Effector memory CD4-positive, alpha-beta T cell (primary cell): Measurements from ENCODE around the gene HSF2.

Source experiments
- DNase-seq, 3 donors: peaks; one replicate each; pipeline ENCODE4 v3.0.0-alpha.2; 2020
- H3K27ac ChIP-seq: 2 replicates; pipeline ENCODE4 v1.7.0; 2013; ENCODE audit warnings: mild to moderate bottlenecking, low read length, moderate library complexity; ENCODE audit not compliant: insufficient read depth, poor library complexity, severe bottlenecking
- H3K27me3 ChIP-seq: replicated peaks from 2 replicates; pipeline ENCODE4 v1.7.0; 2013; ENCODE audit warnings: mild to moderate bottlenecking, low read length; ENCODE audit not compliant: insufficient read depth, control insufficient read depth, poor library complexity, severe bottlenecking
- H3K36me3 ChIP-seq: 2 replicates; pipeline ENCODE4 v1.7.0; 2013; ENCODE audit warnings: mild to moderate bottlenecking, low read length, moderate library complexity; ENCODE audit not compliant: control insufficient read depth, insufficient read depth
- H3K4me1 ChIP-seq: 2 replicates; pipeline ENCODE4 v1.7.0; 2013; ENCODE audit warnings: low read length, mild to moderate bottlenecking; ENCODE audit not compliant: control insufficient read depth, insufficient read depth, poor library complexity, severe bottlenecking
- H3K4me3 ChIP-seq: 2 replicates; pipeline ENCODE4 v1.7.0; 2013; ENCODE audit warnings: low read length, low read depth, mild to moderate bottlenecking; ENCODE audit not compliant: insufficient read depth, poor library complexity, severe bottlenecking
- H3K9me3 ChIP-seq: 2 replicates; pipeline ENCODE4 v1.7.0; 2013; ENCODE audit warnings: mild to moderate bottlenecking, low read length, moderate library complexity; ENCODE audit not compliant: control insufficient read depth

The HSF2 gene

DNA sequence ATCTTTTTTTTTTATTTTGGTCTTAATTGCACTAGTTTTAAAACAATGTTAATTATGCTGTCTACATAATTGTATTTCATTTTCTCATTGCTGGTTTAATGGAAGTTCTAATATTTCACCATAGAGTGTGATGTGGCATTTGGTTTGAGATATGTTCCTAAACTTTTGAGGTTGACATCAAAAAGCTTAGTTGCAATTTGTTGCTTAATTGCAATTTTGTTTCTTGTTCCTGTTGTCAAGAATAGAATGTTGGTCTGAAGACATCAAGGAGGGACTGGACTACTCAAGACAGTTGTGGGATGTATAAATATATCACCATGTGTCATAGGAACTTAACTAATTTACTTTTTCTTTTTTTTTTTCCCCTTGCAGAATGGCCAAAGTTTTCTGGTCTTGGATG is 12.5 kb downstream of the HSF2 start:
- Histone ChIP-seq H3K4me1 (peaks cover 4% of the 10 kb centered on the region), H3K27ac (no peak overlapping the region), H3K36me3 (peaks cover 11% of the 10 kb centered on the region), H3K4me3 (no peak overlapping the region), H3K27me3 (no peaks in the 10 kb centered on the region), H3K9me3 (no peaks in the 10 kb centered on the region)
- DNase-seq: no peak

DNA sequence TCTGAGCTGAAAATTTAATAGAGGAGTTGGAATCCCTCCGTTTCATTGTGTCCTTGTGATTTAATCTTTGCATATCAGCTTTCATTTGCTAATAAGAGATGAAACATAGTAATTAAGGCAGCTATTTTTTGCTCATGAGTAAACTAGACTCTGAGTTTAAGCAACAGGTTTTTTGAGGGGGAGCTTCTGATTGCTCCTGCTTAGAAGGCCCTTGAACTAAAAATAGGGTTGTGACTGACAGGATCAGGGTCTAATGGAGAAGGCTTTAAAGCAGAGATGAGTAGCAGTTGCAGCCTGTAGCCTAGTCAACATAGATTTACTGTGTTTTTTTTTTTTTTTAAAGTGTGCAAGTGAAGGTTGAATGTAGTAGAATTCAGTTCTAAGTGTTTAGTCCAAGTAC is 17.4 kb downstream of the HSF2 start:
- no peaks in the 10 kb centered on the region for H3K9me3 ChIP-seq
- no peak for DNase-seq
- no peaks in the 10 kb centered on the region for H3K27me3 ChIP-seq
- peaks cover 21% of the 10 kb centered on the region for H3K36me3 ChIP-seq
- no peak overlapping the region for H3K27ac ChIP-seq
- H3K4me1 ChIP-seq: no peaks in the 10 kb centered on the region
- no peak overlapping the region for H3K4me3 ChIP-seq

DNA sequence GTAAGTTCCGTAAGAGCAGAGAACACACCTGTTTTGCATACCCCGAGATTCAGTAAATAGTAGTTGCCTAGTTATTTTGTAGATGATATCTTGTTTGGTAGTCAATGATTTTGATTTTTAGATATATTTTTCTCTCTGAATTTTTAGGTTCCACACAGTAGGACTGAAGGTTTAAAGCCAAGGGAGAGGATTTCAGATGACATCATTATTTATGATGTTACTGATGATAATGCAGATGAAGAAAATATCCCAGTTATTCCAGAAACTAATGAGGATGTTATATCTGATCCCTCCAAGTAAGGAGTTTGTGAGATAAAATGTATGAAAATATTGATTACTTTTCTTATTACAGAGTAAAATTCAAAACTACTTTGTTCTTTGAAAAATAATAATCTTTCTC is 22.6 kb downstream of the HSF2 start:
- Histone ChIP-seq H3K27me3 (no peaks in the 10 kb centered on the region), H3K4me3 (no peak overlapping the region), H3K36me3 (peaks cover 29% of the 10 kb centered on the region), H3K27ac (no peak overlapping the region), H3K4me1 (no peaks in the 10 kb centered on the region), H3K9me3 (no peaks in the 10 kb centered on the region)
- DNase-seq: no peak

DNA sequence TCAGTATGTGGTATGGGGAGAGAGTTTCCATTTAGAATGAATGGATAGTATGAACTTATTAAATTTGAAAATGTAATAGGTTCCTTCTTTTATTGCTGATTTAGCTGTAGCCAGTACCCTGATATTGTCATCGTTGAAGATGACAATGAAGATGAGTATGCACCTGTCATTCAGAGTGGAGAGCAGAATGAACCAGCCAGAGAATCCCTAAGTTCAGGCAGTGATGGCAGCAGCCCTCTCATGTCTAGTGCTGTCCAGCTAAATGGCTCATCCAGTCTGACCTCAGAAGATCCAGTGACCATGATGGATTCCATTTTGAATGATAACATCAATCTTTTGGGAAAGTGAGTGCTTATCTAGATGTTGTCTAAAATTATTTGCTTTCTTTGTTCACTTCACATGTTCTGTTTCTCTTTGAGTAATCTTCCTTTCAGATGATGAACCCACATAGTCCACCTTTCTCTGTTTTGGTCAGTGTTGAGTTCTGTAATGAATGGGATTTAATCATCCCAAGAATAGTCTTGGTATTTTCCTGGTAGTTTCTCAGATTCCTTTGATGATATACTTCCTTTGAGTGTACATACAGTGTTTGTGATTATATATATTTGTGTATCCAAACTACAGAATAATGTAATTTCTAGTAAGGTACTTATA is 23.3 kb downstream of the HSF2 start:
- no peak for DNase-seq
- H3K27ac ChIP-seq: no peak overlapping the region
- H3K9me3 ChIP-seq: no peaks in the 10 kb centered on the region
- no peak overlapping the region for H3K4me3 ChIP-seq
- peaks cover 29% of the 10 kb centered on the region for H3K36me3 ChIP-seq
- H3K4me1 ChIP-seq: no peaks in the 10 kb centered on the region
- no peaks in the 10 kb centered on the region for H3K27me3 ChIP-seq

DNA sequence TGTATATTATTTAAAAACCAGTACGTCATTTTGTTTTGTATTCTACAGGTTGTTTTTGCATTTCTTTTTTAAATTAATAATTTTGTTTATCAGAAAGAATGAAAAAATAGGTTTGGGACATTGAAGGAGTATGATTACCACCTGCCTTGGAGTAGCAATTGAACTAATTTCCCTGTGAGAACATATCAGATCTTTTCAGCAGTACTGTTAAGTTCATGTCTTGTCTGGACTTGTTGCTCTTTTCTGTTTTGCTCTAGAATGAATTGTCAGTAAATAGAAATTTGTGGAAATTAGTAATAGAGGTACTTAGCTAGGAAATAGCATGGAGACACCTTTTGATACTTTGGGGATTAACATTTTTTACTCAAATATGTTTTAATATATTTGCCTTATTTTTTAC is 24.3 kb downstream of the HSF2 start:
- DNase-seq: no peak
- Histone ChIP-seq H3K4me1 (no peaks in the 10 kb centered on the region), H3K36me3 (peaks cover 29% of the 10 kb centered on the region), H3K4me3 (no peak overlapping the region), H3K27me3 (no peaks in the 10 kb centered on the region), H3K27ac (no peak overlapping the region), H3K9me3 (no peaks in the 10 kb centered on the region)

DNA sequence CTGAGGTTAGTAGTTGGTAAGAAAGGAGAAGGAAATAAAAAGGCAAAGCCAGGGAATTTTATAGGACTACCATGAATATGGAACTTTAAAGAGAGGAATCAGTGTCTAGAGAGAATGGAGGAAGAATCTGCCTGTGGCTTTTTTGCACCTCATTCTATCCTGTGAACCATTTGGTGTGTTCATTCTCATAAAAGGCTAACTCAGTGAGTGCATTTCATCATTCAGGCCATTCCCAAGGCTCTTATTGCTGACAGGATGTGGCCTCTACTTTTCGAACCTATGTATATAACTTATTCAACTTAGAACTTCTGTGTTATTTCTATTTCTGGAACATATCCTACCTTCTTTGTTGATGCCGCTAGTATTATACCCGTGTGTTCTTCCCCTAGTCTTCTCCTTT is 27.1 kb downstream of the HSF2 start:
- Histone ChIP-seq H3K4me1 (no peaks in the 10 kb centered on the region), H3K4me3 (no peak overlapping the region), H3K9me3 (no peaks in the 10 kb centered on the region), H3K27me3 (no peaks in the 10 kb centered on the region), H3K27ac (no peak overlapping the region), H3K36me3 (peaks cover 20% of the 10 kb centered on the region)
- DNase-seq: no peak

DNA sequence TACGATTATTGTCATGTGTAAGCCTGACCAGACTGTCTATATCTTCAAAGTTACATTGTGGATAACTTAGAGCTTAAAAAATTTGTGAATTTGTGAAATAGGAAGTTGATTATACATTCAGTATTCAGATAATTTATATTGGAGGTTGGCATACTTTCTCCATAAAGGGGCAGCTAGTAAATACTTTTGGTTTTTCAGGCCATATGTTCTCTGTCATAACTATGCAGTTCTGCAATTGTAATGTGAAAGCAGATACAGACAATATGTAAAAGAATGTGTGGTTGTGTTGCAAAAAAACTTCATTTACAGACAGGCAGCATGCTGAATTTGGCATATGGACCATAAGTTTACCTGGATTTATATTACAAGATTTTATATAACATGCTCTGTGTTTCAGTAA is 29.3 kb downstream of the HSF2 start:
- H3K27me3 ChIP-seq: no peaks in the 10 kb centered on the region
- no peaks in the 10 kb centered on the region for H3K4me1 ChIP-seq
- H3K9me3 ChIP-seq: no peaks in the 10 kb centered on the region
- no peak overlapping the region for H3K4me3 ChIP-seq
- peaks cover 28% of the 10 kb centered on the region for H3K36me3 ChIP-seq
- no peak overlapping the region for H3K27ac ChIP-seq
- DNase-seq: no peak

DNA sequence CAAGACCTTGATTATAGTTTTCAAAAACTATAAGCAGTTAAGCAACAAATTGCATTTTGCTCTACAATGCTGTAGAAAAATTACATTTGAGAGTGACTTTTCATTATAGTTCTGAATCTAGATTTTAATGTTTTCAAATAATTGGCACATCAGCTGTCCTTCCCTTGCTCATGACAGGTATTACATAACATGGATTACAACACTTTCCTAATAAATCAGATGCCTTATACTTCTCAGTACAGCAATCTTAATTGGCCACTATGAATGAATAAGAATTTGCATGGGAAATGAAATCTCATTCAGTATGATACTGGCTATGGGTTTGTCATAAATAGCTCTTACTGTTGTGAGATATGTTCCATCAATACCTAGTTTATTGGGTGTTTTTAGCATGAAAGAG is 29.9 kb downstream of the HSF2 start:
- no peaks in the 10 kb centered on the region for H3K9me3 ChIP-seq
- no peaks in the 10 kb centered on the region for H3K4me1 ChIP-seq
- H3K27me3 ChIP-seq: no peaks in the 10 kb centered on the region
- H3K4me3 ChIP-seq: no peak overlapping the region
- H3K36me3 ChIP-seq: peaks cover 24% of the 10 kb centered on the region
- no peak overlapping the region for H3K27ac ChIP-seq
- DNase-seq: no peak

DNA sequence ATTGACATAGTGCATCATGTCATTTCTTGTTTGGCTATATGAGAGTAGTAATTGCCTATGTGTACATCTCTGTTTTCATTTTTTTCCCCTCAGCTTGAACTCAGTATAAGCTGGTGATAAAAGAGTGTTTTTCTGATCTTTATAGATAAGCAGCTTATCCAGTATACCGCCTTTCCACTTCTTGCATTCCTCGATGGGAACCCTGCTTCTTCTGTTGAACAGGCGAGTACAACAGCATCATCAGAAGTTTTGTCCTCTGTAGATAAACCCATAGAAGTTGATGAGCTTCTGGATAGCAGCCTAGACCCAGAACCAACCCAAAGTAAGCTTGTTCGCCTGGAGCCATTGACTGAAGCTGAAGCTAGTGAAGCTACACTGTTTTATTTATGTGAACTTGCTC is 32.3 kb downstream of the HSF2 start:
- no peak for DNase-seq
- H3K9me3 ChIP-seq: no peaks in the 10 kb centered on the region
- H3K36me3 ChIP-seq: peaks cover 9% of the 10 kb centered on the region
- no peak overlapping the region for H3K27ac ChIP-seq
- H3K4me3 ChIP-seq: no peak overlapping the region
- H3K4me1 ChIP-seq: no peaks in the 10 kb centered on the region
- no peaks in the 10 kb centered on the region for H3K27me3 ChIP-seq

DNA sequence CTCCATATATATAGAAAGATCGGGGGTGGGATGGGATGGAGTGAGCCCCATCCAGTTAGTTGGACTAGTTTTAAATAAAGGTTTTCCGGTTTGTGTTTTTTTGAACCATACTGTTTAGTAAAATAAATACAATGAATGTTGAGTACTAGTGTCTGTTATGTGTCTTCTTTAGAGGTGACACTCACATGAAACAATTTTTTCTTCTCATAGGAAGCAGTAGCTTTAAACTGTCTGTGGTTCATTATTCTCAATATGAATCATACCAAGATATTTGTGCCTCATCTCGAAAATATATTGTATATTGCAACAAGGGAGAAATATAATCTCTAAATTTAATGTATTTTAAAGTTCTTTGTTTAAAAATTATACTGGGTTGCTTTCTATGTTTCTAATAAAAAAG is 33.4 kb downstream of the HSF2 start:
- DNase-seq: no peak
- Histone ChIP-seq H3K4me3 (no peak overlapping the region), H3K27ac (no peak overlapping the region), H3K4me1 (no peaks in the 10 kb centered on the region), H3K36me3 (peaks cover 13% of the 10 kb centered on the region), H3K9me3 (no peaks in the 10 kb centered on the region), H3K27me3 (no peaks in the 10 kb centered on the region)
